Measurements from ENCODE around the gene EFNA5.

DNA sequence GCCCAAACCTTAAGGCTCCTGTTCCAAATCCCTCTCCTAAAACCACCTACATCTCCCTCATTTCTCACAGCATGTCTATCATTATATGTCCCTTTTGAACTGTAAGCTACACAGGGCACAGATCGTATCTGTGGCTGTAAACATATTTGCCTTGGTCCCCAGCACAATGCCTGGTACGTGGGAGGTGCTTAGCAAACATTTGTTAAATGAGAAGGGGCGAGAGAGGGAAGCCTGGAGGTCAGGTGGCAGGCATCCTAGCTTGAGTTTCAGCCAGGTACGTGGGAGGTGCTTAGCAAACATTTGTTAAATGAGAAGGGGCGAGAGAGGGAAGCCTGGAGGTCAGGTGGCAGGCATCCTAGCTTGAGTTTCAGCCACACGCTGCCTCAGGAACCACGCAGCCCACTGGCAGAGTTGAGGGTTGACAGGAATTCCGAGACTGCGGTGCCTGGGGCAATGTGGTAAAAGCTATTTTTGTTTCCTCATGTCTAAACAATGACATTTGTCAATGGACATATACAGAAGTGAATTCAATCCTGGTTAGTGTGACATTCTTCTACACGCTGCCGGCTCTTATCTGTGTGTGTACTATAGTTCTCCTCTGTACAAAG is 113.6 kb downstream of the EFNA5 start:
- TF ChIP-seq GPN1 (CRISPR knock-in tag; IDR thresholded peaks at IDR 0.05; ENCODE audit: borderline replicate concordance) (no peak), EP300 (IDR thresholded peaks at IDR 0.05; ENCODE audit: low read depth in 2 of 2, low read length in 2 of 2) (no peak), EP300 (CRISPR knock-in tag; IDR thresholded peaks at IDR 0.05; ENCODE audit: borderline replicate concordance) (no peak), BCL6 (CRISPR knock-in tag; IDR thresholded peaks at IDR 0.05) (no peak), MAFF (IDR thresholded peaks at IDR 0.05; ENCODE audit: low read depth, low read length) (no peak), ATF7 (IDR thresholded peaks at IDR 0.05) (no peak), ATF7 (CRISPR knock-in tag; IDR thresholded peaks at IDR 0.05) (no peak), FOXP1 (IDR thresholded peaks at IDR 0.05) (no peak), FOXP1 (CRISPR knock-in tag; IDR thresholded peaks at IDR 0.05) (no peak), GTF3A (CRISPR knock-in tag; conservative IDR thresholded peaks at IDR 0.05) (no peak), USF2 (IDR thresholded peaks at IDR 0.05; ENCODE audit: low read depth, low read length) (no peak), USF2 (CRISPR knock-in tag; IDR thresholded peaks at IDR 0.05; ENCODE audit: borderline replicate concordance) (no peak)
- TF ChIP-seq, protein P1, sequence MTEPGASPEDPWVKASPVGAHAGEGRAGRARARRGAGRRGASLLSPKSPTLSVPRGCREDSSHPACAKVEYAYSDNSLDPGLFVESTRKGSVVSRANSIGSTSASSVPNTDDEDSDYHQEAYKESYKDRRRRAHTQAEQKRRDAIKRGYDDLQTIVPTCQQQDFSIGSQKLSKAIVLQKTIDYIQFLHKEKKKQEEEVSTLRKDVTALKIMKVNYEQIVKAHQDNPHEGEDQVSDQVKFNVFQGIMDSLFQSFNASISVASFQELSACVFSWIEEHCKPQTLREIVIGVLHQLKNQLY (CRISPR knock-in tag; IDR thresholded peaks at IDR 0.05) = no peak

Data from HepG2 (cell line).